CD4-positive, alpha-beta T cell (primary cell): Measurements from ENCODE around the gene MAGI1. TPM values are rescaled to one million over a fixed set of nuclear protein-coding genes. Genes with fewer than 3 reads are reported as not detected.

Source experiments
- ATAC-seq: fragments of 200-7000 bp; cut with Tn5 transposase; one replicate; pipeline ENCODE4 v1.10.0; 2022; ENCODE audit warnings: mild to moderate bottlenecking; ENCODE audit not compliant: poor library complexity
- CTCF ChIA-PET: fragments of 350-600 bp; sonication (Branson Sonifier 250); formaldehyde crosslinking; loops from one replicate; lab custom pipeline; 2021; ENCODE audit warnings: antibody characterized with exemption, inconsistent platforms; lab: Charles Lee
- POLR2A ChIA-PET: fragments of 350-600 bp; sonication (Branson Sonifier 250); formaldehyde crosslinking; loops from one replicate; lab custom pipeline; 2021; ENCODE audit warnings: antibody characterized with exemption, inconsistent platforms; lab: Charles Lee
- DNase-seq, 14 experiments: peaks; one replicate each; pipeline ENCODE4 v3.0.0-alpha.2; 2013 to 2020; ENCODE audit warnings: mixed read lengths in 2 of 14
- H3K27ac ChIP-seq, 2 donors: one replicate each; pipeline versions ENCODE4 v1.5.1 to v1.7.0; 2013; ENCODE audit warnings: low read length in 2 of 2, low read depth in 1 of 2, mild to moderate bottlenecking in 1 of 2
- H3K27me3 ChIP-seq, 2 experiments: 1 replicate in 1 of 2; 2 replicates in 1 of 2; pipeline versions ENCODE4 v1.6.1 to v1.7.0; 2013; ENCODE audit warnings: low read length in 2 of 2, control low read depth in 1 of 2, mild to moderate bottlenecking in 1 of 2, moderate library complexity in 1 of 2; ENCODE audit not compliant: insufficient read depth in 2 of 2, control insufficient read depth in 1 of 2
- H3K36me3 ChIP-seq: one replicate; pipeline ENCODE4 v1.6.1; 2013; ENCODE audit warnings: low read length, control low read depth; ENCODE audit not compliant: insufficient read depth
- H3K4me1 ChIP-seq: one replicate; pipeline ENCODE4 v1.6.1; 2013; ENCODE audit warnings: low read length, control low read depth; ENCODE audit not compliant: insufficient read depth
- H3K4me3 ChIP-seq: one replicate; pipeline ENCODE4 v1.5.1; 2013; ENCODE audit warnings: mild to moderate bottlenecking, low read length, moderate library complexity
- H3K9me3 ChIP-seq, 2 experiments: 1 replicate in 1 of 2; 2 replicates in 1 of 2; pipeline versions ENCODE4 v1.6.1 to v1.7.0; 2013; ENCODE audit warnings: low read length in 2 of 2, mild to moderate bottlenecking in 2 of 2, control low read depth in 1 of 2, moderate library complexity in 1 of 2; ENCODE audit not compliant: control insufficient read depth in 1 of 2, insufficient read depth in 1 of 2
- H3K27ac Mint-ChIP-seq: one replicate; pipeline ENCODE4 v1.8.0; 2020; ENCODE audit warnings: mixed read lengths
- H3K27me3 Mint-ChIP-seq: one replicate; pipeline ENCODE4 v1.8.0; 2021; ENCODE audit warnings: mixed read lengths
- H3K36me3 Mint-ChIP-seq: one replicate; pipeline ENCODE4 v1.8.0; 2021; ENCODE audit warnings: low read depth, mixed read lengths
- H3K4me1 Mint-ChIP-seq: one replicate; pipeline ENCODE4 v1.8.0; 2021; ENCODE audit warnings: low read depth, mixed read lengths
- H3K4me3 Mint-ChIP-seq: one replicate; pipeline ENCODE4 v1.8.0; 2020; ENCODE audit warnings: mild to moderate bottlenecking, mixed read lengths
- H3K9me3 Mint-ChIP-seq: one replicate; pipeline ENCODE4 v1.8.0; 2020; ENCODE audit warnings: mixed read lengths
- intact Hi-C, 2 experiments: fragments of 100-400 bp; cut with DNase I in 1 of 2; cut with micrococcal nuclease in 1 of 2; formaldehyde crosslinking; loops; one replicate each; pipeline versions ENCODE4 v1.15.1 to v1.9.0; 2023 to 2025; cut with DNase I, micrococcal nuclease
- total RNA-seq, 174 experiments: library from RNA in 2 of 174; stranded (reverse) in 2 of 174; gene quantifications; one replicate each; pipeline ENCODE4 v1.2.3 and lab custom pipeline; 2021 to 2026
- TF ChIP-seq, protein P1 (sequence below): fragments of 200-600 bp; IDR thresholded peaks from one replicate; pipeline ENCODE4 v1.8.0; 2022; ENCODE audit warnings: antibody characterized with exemption, mild to moderate bottlenecking

MAGI1 gene
- total RNA-seq, 2 experiments from 2014 or later = not detected

DNA sequence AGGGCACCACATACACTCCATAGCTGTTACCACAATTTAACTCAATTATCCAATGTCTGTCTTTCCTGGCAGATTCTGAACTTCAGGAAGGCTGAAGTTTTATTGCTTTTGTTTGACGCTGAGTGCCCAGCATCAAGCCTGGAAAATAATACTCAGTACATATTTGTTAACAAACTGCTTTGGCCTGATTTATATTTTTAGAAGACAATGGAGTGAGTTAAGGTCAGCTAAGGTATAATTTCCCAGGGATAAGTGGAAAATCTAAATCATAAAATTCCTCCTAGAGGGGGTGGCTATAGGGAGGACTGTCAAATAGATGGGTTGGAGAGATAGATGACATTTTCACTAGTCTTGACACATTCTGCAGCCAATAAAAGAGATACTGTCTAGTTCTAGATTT lies 691.6 kb downstream of the MAGI1 start:
- no peaks in the 10 kb centered on the region for H3K27me3 ChIP-seq
- no peaks in the 10 kb centered on the region for H3K36me3 ChIP-seq
- TF ChIP-seq, protein P1, sequence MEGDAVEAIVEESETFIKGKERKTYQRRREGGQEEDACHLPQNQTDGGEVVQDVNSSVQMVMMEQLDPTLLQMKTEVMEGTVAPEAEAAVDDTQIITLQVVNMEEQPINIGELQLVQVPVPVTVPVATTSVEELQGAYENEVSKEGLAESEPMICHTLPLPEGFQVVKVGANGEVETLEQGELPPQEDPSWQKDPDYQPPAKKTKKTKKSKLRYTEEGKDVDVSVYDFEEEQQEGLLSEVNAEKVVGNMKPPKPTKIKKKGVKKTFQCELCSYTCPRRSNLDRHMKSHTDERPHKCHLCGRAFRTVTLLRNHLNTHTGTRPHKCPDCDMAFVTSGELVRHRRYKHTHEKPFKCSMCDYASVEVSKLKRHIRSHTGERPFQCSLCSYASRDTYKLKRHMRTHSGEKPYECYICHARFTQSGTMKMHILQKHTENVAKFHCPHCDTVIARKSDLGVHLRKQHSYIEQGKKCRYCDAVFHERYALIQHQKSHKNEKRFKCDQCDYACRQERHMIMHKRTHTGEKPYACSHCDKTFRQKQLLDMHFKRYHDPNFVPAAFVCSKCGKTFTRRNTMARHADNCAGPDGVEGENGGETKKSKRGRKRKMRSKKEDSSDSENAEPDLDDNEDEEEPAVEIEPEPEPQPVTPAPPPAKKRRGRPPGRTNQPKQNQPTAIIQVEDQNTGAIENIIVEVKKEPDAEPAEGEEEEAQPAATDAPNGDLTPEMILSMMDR = no peak
- peaks cover 0 to under 1% of the 10 kb centered on the region in 2 experiments for H3K9me3 ChIP-seq
- no peak overlapping the region for H3K4me3 ChIP-seq
- no peaks in the 10 kb centered on the region for H3K36me3 Mint-ChIP-seq
- no peaks in the 10 kb centered on the region for H3K4me1 Mint-ChIP-seq
- intact Hi-C loops = no loop called here
- H3K27ac Mint-ChIP-seq = no peak overlapping the region
- H3K4me1 ChIP-seq = no peaks in the 10 kb centered on the region
- ChIA-PET POLR2A (no interaction called here), CTCF (no interaction called here)
- DNase-seq = no peak
- H3K27me3 Mint-ChIP-seq = peaks cover 8% of the 10 kb centered on the region
- no peak overlapping the region for H3K27ac ChIP-seq
- H3K9me3 Mint-ChIP-seq = peaks cover 3% of the 10 kb centered on the region
- ATAC-seq = no peak
- no peak overlapping the region for H3K4me3 Mint-ChIP-seq

DNA sequence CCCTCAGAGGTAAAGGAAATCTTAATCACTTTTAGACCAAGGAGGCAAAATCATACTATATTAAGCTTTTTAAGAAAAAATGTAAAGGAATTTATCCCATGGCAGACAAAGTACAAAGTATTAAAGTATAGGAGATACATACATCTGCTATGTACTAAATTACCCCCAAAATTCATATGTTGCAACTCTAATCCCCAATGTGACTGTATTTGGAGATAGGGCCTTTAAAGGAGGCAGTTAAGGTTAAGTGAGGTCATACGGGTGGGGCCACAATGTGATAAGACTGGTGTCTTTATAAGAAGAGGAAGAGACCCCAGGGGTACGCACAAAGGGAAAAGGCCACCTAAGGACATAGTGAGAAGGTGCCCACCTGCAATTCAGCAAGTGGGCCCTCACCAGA lies 693.9 kb downstream of the MAGI1 start:
- ATAC-seq = no peak
- TF ChIP-seq, protein P1 = no peak
- Mint-ChIP-seq H3K27ac (no peak overlapping the region), H3K4me1 (no peaks in the 10 kb centered on the region), H3K9me3 (no peaks in the 10 kb centered on the region), H3K27me3 (no peaks in the 10 kb centered on the region), H3K4me3 (no peak overlapping the region), H3K36me3 (no peaks in the 10 kb centered on the region)
- H3K9me3 ChIP-seq = peaks cover 0 to 12% of the 10 kb centered on the region in 2 experiments
- intact Hi-C loops = no loop called here
- ChIA-PET POLR2A (no interaction called here), CTCF (no interaction called here)
- H3K27ac ChIP-seq = no peak overlapping the region
- H3K36me3 ChIP-seq = no peaks in the 10 kb centered on the region
- H3K4me1 ChIP-seq = no peaks in the 10 kb centered on the region
- DNase-seq = no peak
- H3K4me3 ChIP-seq = no peak overlapping the region
- H3K27me3 ChIP-seq = no peaks in the 10 kb centered on the region

DNA sequence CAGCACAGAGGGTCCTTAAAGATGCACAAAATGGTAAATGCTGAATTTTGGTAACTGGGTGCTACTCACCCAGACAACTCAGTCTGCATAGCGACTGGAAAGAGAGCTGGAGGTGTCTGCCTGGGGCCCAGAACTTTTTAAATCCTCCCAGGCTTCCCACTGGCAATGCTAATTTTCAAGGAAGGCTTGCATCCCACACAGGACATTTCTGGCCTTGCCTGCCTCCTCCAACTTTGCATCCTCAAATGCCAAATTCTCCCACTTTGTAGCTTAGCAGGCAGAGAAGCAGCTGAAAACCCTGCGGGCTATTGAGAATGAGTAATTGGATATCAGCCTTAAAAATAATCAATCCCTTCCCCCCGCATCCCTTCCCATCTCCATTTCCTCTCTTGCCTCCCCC lies 694.3 kb downstream of the MAGI1 start:
- no peaks in the 10 kb centered on the region for H3K36me3 ChIP-seq
- no peak overlapping the region for H3K4me3 Mint-ChIP-seq
- no peak overlapping the region for H3K27ac ChIP-seq
- peaks cover 0 to 12% of the 10 kb centered on the region in 2 experiments for H3K9me3 ChIP-seq
- DNase-seq (no peak), ATAC-seq (no peak)
- no peaks in the 10 kb centered on the region for H3K4me1 ChIP-seq
- ChIA-PET CTCF (no interaction called here), POLR2A (no interaction called here)
- no peaks in the 10 kb centered on the region for H3K27me3 Mint-ChIP-seq
- no peak overlapping the region for H3K4me3 ChIP-seq
- TF ChIP-seq, protein P1 = no peak
- H3K27me3 ChIP-seq = no peaks in the 10 kb centered on the region
- no peak overlapping the region for H3K27ac Mint-ChIP-seq
- H3K4me1 Mint-ChIP-seq = no peaks in the 10 kb centered on the region
- intact Hi-C loops = no loop called here
- no peaks in the 10 kb centered on the region for H3K9me3 Mint-ChIP-seq
- H3K36me3 Mint-ChIP-seq = no peaks in the 10 kb centered on the region
